DMS114 treated with DMSO at 0.1 percent for 48 hours (cell line): ENCODE data around the gene CFAP74.

Source experiments
- DNase-seq: peaks from one replicate; lab custom pipeline; 2025; ENCODE audit not compliant: unreplicated experiment; lab: John Stamatoyannopoulos, UW

Gene CFAP74

GRCh38 chr1:2042830-2043773, 39.5 kb upstream of the CFAP74 start:
- DNase-seq: no peak

DNA sequence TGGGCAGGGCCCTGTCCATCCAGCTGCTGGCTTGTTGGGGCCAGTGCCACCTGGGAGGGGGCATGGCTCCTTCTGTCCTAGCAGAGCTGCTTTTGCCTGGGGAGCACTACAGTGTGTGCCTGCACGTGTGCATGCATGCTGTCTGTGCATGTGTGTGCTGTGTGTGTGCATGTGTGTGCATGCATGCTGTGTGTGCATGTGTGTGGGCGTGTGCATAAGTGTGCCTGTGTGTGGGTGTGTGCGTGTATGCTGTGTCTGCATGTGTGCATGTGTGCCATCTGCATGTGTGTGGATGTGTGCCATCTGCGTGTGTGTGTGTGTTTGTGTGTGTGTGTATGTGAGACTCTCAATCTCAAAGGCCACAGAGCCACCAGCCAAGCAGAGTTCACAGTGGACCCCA, 38.3 kb upstream of the CFAP74 start:
- no peak for DNase-seq

GRCh38 chr1:2041305-2041704, 37.7 kb upstream of the CFAP74 start:
- no peak for DNase-seq

GRCh38 chr1:2039251-2039650, 35.7 kb upstream of the CFAP74 start:
- no peak for DNase-seq

DNA sequence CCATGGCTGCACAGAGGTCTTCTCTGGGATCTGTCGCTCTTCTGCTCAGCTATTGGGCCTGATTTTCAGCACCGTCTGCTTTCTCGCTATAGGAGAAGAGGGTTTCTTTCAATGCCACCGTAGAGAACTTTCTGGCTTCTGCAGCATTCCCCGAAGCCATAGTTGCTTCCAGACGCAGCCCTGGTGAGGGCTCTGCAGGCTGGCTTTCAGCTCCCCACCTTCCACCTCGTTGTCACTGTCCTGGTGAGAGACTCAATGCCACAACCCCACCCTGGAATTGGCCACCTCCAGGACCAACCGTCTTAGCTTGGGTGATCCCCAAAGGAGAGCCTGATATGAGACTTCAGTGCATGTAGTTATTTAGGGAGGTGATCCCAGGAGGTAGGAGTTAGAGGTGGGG, 34.6 kb upstream of the CFAP74 start:
- no peak for DNase-seq

- DNase-seq: no peak
Measured at GRCh38 chr1:2037314-2037979, 33.9 kb upstream of the CFAP74 start.

GRCh38 chr1:2036287-2036686, 32.7 kb upstream of the CFAP74 start:
- DNase-seq: no peak

GRCh38 chr1:2033165-2033564, 29.6 kb upstream of the CFAP74 start:
- DNase-seq: no peak

GRCh38 chr1:2032737-2033136, 29.2 kb upstream of the CFAP74 start:
- no peak for DNase-seq

DNA sequence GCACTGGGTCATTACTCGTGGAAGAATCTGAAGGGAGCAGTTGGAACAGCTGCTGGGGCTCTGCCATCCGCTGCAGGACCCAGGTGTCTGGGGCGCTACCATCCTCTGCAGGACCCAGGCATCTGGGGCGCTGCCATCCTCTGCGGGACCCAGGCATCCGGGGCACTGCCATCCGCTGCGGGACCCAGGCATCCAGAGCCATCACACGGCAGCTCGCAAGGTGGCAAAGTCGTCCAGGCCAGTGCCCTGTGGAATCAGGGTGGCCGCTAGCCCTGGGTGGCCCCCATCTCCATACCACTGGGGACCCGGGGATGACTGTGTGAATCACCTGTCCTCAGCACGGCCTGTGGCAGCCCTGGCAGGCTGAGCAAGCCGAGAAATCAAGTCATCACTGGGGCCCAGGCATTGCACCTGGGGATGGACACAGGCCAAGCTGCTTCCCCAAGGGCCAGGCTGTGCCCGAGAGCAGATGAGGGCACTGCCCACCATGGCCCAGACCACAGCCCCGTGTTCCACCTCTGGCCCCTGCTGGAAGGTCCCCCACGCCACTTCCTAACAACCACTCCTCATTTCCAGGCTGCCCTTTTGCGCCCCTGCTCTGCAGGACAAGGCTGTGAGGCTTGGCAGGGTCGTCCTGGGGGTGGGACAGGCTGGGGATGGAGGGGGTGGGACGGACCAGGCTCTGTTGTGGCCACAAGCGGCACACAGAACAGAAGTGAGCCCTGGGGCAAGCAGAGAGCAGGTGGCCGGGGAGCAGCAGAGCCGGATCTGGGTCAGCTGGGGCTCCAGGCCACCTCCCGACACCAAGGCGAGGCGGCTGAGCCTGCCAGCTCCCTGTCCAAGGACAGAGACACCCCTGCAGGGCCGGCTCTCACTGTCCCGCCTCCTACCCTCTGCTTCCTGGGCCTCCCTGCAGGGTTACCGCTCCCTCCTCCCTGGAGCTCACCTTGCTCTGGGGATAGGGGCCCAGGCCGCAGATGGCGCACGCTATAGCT, 28.3 kb upstream of the CFAP74 start:
- no peak for DNase-seq

DNA sequence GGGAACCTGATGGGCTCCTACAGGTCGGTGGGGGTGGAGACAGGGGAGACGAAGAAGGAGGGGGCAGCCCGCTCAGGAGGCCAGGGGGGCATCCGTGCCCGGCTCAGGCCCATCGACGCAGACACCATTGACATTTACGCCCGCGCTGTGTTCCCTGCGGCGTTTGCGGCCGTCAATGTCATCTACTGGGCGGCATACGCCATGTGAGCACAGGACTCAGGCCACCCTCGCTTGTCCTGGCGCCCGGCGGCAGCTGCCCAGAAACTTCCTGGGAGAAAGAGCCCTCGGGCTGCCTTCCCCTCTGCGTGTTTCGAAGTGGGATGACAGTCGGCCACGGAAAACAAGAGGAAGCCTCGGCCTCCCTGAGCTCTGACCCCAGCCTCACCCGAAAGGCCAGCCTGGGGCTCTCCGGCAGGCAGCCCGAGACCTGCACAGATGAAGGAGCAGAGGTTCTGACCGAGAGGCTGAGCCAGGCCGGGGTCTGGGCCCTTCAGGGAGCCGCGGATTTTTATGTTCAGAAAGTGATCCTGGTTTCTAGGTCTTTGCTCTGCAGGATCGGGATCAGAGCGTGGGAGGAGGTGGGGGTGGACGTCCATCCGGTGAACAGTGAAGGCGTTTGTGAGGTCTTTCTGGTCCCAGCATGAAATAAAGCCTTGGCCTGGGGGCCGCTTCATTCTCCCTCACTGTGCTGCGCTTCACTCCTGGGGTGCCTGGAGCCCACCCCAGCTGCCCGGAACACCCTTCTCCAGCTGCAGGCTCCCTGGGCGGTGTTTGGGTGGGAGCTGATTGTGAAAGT, 26.7 kb upstream of the CFAP74 start:
- DNase-seq: no peak

GRCh38 chr1:2029561-2029960, 26.0 kb upstream of the CFAP74 start:
- DNase-seq: no peak

- no peak for DNase-seq
Measured at GRCh38 chr1:2028870-2029560, 25.4 kb upstream of the CFAP74 start.

DNA sequence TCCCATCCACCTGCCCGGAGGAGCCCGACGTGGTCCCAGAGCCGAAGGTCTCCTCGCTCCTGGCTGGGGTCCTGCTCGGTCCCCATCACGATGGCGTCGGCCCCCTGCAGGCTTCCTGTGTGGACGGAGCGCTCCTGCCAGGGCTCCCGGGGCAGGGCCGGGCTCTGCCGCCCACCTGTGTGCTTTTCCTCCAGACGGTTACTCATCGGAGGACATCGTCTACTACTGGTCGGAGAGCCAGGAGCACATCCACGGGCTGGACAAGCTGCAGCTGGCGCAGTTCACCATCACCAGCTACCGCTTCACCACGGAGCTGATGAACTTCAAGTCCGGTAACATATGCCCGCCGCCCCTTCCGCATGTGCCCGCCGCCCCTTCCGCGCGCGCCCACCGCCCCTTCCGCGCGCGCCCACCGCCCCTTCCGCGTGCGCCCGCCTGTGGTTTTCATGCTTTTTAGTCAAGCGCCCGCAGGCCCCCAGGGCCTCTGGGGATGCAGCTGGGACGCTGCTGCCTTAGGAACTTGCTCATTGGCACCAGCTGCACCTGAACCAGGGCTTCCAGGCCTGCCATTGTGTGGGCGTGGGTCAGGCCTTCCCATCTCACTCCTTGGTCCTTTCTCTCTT, 24.5 kb upstream of the CFAP74 start:
- no peak for DNase-seq

- DNase-seq: no peak
Measured at GRCh38 chr1:2025491-2025981, 21.9 kb upstream of the CFAP74 start.

GRCh38 chr1:2024887-2025286, 21.3 kb upstream of the CFAP74 start:
- DNase-seq: no peak

GRCh38 chr1:2024451-2024850, 20.9 kb upstream of the CFAP74 start:
- DNase-seq: no peak

DNA sequence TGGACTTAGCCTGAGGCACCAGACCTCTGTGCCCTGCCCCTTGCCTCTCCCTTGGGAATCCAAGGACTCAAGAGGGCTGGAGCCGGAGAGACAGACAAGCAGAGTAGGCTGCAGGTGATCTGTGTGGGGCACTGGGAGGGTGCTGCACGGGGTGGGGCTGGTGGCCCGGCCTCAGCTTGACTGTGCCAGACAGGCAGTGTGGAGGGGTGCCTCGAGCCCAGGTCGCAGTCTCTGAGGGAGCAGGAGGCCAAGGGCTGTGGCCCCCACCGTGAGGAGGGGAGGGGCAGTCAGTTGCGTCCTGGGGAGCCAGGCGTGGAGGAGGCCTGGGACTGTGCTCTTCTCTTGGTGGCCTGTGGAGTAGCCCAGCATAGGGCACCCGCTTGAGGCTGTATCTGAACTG, 19.6 kb upstream of the CFAP74 start:
- DNase-seq: no peak

DNA sequence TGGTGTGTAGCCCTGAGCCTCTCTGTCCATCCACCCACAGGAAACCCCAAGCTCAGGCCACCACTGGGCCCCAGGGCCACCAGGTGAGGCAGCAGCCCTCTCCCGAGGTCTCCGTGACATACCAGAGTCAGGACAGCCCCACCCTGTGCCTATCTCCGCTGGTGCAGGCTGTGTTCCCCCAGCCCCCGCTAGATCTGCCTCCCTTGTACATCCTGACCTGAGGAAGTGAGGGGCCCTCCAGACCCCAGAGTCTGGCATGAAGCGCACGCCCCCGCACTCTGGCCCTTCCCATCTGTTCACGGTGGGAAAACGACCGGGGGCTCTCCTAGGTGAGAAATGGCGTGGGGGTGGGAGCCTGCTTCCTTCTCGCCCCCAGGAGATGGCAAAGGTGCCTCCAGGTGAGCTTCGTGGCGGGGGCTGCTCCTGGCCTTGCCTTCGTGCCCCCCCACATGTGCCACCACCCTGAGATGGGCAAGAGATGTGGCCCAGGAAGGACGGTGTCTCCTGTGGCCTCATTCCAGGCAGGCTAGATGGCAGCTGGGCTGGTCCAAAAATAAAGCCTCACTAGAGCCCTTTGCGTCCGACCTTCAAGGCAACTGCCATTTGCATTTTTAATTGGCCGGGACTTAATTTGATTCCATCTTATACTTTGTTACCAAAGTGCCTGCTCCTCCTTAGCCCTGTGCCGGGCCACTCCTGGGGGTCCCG, 18.6 kb upstream of the CFAP74 start:
- no peak for DNase-seq
